Measurements from ENCODE around the gene ACIN1.

ACIN1 gene

GRCh38 chr14:23104591-23105347, 9.8 kb upstream of the ACIN1 start, which contains the start of gene CIROP:
Gene CIROP (minus strand): TSS chr14:23104989. CDS start chr14:23104920, 69 bp downstream.
- H3K4me3 ChIP-seq (ENCODE audit: low read length): no peak within 1 kb of the TSS
- DNase-seq (ENCODE audit: low read depth): no peak
- TF ChIP-seq CTCF (conservative IDR thresholded peaks at IDR 0.05; ENCODE audit: low read length): no peak

- H3K4me3 ChIP-seq (ENCODE audit: low read length): no peak overlapping the region
- DNase-seq (ENCODE audit: low read depth): no peak
- TF ChIP-seq CTCF (conservative IDR thresholded peaks at IDR 0.05; ENCODE audit: low read length): no peak
These were observed 9.2 kb upstream of the ACIN1 start for GRCh38 chr14:23104070-23104590.

GRCh38 chr14:23103581-23103980, 8.6 kb upstream of the ACIN1 start:
- no peak for DNase-seq (ENCODE audit: low read depth)
- no peak for TF ChIP-seq CTCF (conservative IDR thresholded peaks at IDR 0.05; ENCODE audit: low read length)
- H3K4me3 ChIP-seq (ENCODE audit: low read length): no peak overlapping the region

GRCh38 chr14:23102801-23103200, 7.9 kb upstream of the ACIN1 start:
- DNase-seq (ENCODE audit: low read depth): no peak
- TF ChIP-seq CTCF (conservative IDR thresholded peaks at IDR 0.05; ENCODE audit: low read length): no peak
- no peak overlapping the region for H3K4me3 ChIP-seq (ENCODE audit: low read length)

- no peak for DNase-seq (ENCODE audit: low read depth)
- TF ChIP-seq CTCF (conservative IDR thresholded peaks at IDR 0.05; ENCODE audit: low read length): no peak
These were observed 7.2 kb upstream of the ACIN1 start for GRCh38 chr14:23101986-23102625.

GRCh38 chr14:23101213-23101970, 6.5 kb upstream of the ACIN1 start:
- no peak overlapping the region for H3K4me3 ChIP-seq (ENCODE audit: low read length)
- no peak for DNase-seq (ENCODE audit: low read depth)
- no peak for TF ChIP-seq CTCF (conservative IDR thresholded peaks at IDR 0.05; ENCODE audit: low read length)

More at GRCh38 chr14:23101986-23102625, 7.2 kb upstream of the ACIN1 start:
- no peak overlapping the region for H3K4me3 ChIP-seq (ENCODE audit: low read length)

Measured in AG10803 (cell line).